Adipose tissue (tissue), 3 donors: Measurements from ENCODE around the gene DBI. TPM values are rescaled to one million over a fixed set of nuclear protein-coding genes. Genes with fewer than 3 reads are reported as not detected.

Experiments
- H3K27ac ChIP-seq: one replicate; pipeline ENCODE4 v1.5.1; 2013; ENCODE audit warnings: low read depth, low read length
- WGBS, 3 donors: extraction: QIAGEN DNeasy Blood & Tissue Kit; methylation state at CpG; one replicate each; pipeline ENCODE4 v1.1.7; 2013; 5-methylcytosine and 5-hydroxymethylcytosine counted together
- polyA plus RNA-seq, 3 donors: library from polyadenylated mRNA; stranded (reverse); fragments of 200-250 nt; gene quantifications; one replicate each; pipeline ENCODE4 v1.2.3, GENCODE V29; 2013
- donor health status: healthy with polysubstance abuse.
- donor health status: Bipolar disorder and iron deficiency.
- donor health status: healthy.

DBI gene
- polyA plus RNA-seq, 3 donors, result 207 to 1,132 (median 690) TPM

- 89 to 100% (median 96%) methylated on average over 1 of the region's 1 CpG for WGBS, 3 donors
These were observed 54.5 kb downstream of the DBI start for GRCh38 chr2:119421304-119421703.

GRCh38 chr2:119421741-119422140 is 55.0 kb downstream of the DBI start:
- H3K27ac ChIP-seq, result no peak overlapping the region

More at GRCh38 chr2:119421304-119421703, 54.5 kb downstream of the DBI start:
- no peak overlapping the region for H3K27ac ChIP-seq

Other genes starting within 250 kb of the DBI start
- under 1 TPM in 1 of 3 donors, not detected in 2; 0.05 TPM for gene C1QL2, start 208.2 kb upstream of the DBI start, polyA plus RNA-seq
- 10 to 100 TPM in 2 of 3 donors, 1 to 10 TPM in 1; 1.6 to 22.0 (median 14.8) TPM for gene STEAP3, start 143.1 kb upstream of the DBI start, polyA plus RNA-seq
- gene C2orf76, start 143 bp upstream of the DBI start, polyA plus RNA-seq, result 10 to 100 TPM; 10.8 to 31.9 (median 19.3) TPM
- 10 to 100 TPM in 1 of 3 donors, 1 to 10 TPM in 2; 6.0 to 77.7 (median 9.2) TPM for gene TMEM37, start 64.9 kb downstream of the DBI start, polyA plus RNA-seq
- 10 to 100 TPM in 1 of 3 donors, under 1 TPM in 1, not detected in 1; 0.65 to 59.8 TPM for gene SCTR, start 157.5 kb downstream of the DBI start, polyA plus RNA-seq
- gene CFAP221, start 177.5 kb downstream of the DBI start, polyA plus RNA-seq, result 1 to 10 TPM in 1 of 3 donors, under 1 TPM in 1, not detected in 1; 0.67 to 5.6 TPM